ENCODE measurements around the gene GEMIN7. TPM values are rescaled to one million over a fixed set of nuclear protein-coding genes. Genes with fewer than 3 reads are reported as not detected.
"Not testable (repeated sequence)": the region's sequence is repeated elsewhere in the genome, so short reads cannot be mapped to it uniquely, and the experiment has no call there.

The GEMIN7 gene
- total RNA-seq, 1 donor from 2014 or later = 38.7 TPM

- intact Hi-C loops (cut with micrococcal nuclease) = loop anchor here (2.0 kb wide), 1 partner anchor 14 kb away; no protein-coding TSS in a partner anchor
- Mint-ChIP-seq H3K4me3 (no peak overlapping the region), H3K4me1 (peaks cover 59% of the 10 kb centered on the region), H3K9me3 (no peaks in the 10 kb centered on the region), H3K36me3 (ENCODE audit: low read depth) (peaks cover 3% of the 10 kb centered on the region), H3K27ac (peak overlapping the region; percentile 77), H3K27me3 (no peaks in the 10 kb centered on the region)
- no peak for TF ChIP-seq CTCF (IDR thresholded peaks at IDR 0.05)
- DNase-seq (no peak), ATAC-seq (ENCODE audit: low read depth) (no peak)
- ChIA-PET POLR2A (interaction anchor here (0.5 to 4.2 kb wide), 6 partner anchors 10 to 76 kb away, joined by 3 to 25 read pairs (median 4); partner anchors contain the start of genes BLOC1S3, GEMIN7, PPP1R37 and TRAPPC6A), CTCF (interaction anchor here (1.2 kb wide), 1 partner anchor 199 kb away, joined by 5 read pairs; no protein-coding TSS in a partner anchor)
These were observed 23.4 kb downstream of the GEMIN7 start for GRCh38 chr19:45102481-45102880.

DNA sequence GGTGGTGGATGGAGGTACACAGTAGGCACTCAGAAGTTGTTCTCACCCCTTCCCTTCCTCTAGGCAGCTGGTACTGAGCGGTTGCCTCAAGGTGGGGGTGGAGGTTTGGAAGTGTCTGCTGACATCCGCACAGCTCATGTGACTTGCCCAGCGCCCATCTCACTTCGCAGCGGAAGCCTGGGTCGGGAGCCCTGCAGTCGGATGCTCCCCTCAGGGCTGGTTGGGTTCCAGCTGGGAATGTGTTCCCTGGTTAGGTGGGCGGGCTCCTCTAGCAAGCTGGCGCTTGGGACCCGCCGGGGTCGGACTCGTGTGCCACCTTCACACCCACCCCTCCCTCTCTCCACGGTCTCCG, 24.1 kb downstream of the GEMIN7 start:
- ATAC-seq (ENCODE audit: low read depth) = peak; percentile 69
- POLR2A ChIA-PET = interaction anchor here (0.5 to 4.2 kb wide), 7 partner anchors 11 to 75 kb away, joined by 3 to 25 read pairs (median 3); partner anchors contain the start of genes BLOC1S3, GEMIN7, PPP1R37 and TRAPPC6A

DNA sequence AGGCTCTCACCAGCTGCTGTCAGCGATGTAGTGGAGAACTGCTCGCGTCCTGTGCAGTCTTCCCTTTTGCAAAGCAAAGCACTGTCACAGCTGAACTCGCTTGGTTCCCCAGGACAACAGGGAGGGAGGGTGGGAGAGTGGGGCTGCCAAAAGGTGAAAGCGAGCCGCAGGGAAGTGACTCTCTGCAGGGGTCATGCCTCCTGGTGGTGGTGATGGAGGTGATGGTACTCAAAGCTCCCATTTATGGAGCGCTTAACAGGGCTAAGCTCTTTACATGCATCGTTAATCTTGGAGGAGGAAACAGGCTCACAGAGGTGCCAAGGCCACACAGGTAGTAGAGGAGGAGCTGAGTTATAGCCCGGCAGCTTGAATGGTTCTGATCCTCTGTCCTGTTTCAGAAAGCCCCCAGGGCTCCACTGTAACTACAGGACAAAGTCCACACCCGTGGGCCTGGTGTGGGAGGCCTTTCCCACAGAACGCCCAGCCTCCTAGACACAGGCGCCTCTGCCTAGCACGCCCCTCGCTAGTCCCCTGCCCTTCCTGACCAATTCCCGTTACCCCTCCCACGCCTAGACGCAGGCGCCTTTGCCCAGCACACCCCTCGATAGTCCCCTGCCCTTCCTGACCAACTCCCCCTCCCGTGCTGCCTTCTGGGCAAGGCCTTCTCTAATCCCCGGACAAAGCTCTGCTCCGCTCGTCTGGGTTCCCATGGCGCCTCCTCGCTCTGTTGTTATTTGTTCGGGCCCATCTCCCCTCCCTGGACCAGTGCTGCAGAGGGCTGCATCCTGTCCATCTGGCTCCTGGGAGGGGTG, 24.7 kb downstream of the GEMIN7 start:
- CTCF ChIA-PET = interaction anchor here (0.8 to 1.4 kb wide), 4 partner anchors 9 to 446 kb away, joined by 3 to 5 read pairs (median 4); no protein-coding TSS in a partner anchor
- Mint-ChIP-seq H3K4me3 (peak overlapping the region; percentile 57), H3K27me3 (no peaks in the 10 kb centered on the region), H3K36me3 (ENCODE audit: low read depth) (peaks cover 3% of the 10 kb centered on the region), H3K4me1 (peaks cover 65% of the 10 kb centered on the region), H3K27ac (peak overlapping the region; percentile 77), H3K9me3 (no peaks in the 10 kb centered on the region)
- no peak for TF ChIP-seq CTCF (IDR thresholded peaks at IDR 0.05)
- POLR2A ChIA-PET = interaction anchor here (0.5 to 4.2 kb wide), 7 partner anchors 11 to 74 kb away, joined by 3 to 25 read pairs (median 3); partner anchors contain the start of genes BLOC1S3, GEMIN7, PPP1R37 and TRAPPC6A
- ATAC-seq (ENCODE audit: low read depth) (peak; percentile 41), DNase-seq (no peak)
- intact Hi-C loops (cut with micrococcal nuclease) = loop anchor here (1.0 to 2.0 kb wide), 2 partner anchors 10 to 13 kb away; partner anchors contain the start of gene PPP1R37

More for the DNA sequence above, 24.1 kb downstream of the GEMIN7 start:
- Mint-ChIP-seq H3K27me3 (no peaks in the 10 kb centered on the region), H3K36me3 (ENCODE audit: low read depth) (peaks cover 3% of the 10 kb centered on the region), H3K4me3 (peak overlapping the region; percentile 57), H3K9me3 (no peaks in the 10 kb centered on the region), H3K27ac (peak overlapping the region; percentile 77), H3K4me1 (peaks cover 65% of the 10 kb centered on the region)
- intact Hi-C loops (cut with micrococcal nuclease) = loop anchor here (1.0 to 2.0 kb wide), 2 partner anchors 10 to 14 kb away; partner anchors contain the start of gene PPP1R37
- CTCF ChIA-PET = interaction anchor here (0.8 to 1.4 kb wide), 4 partner anchors 9 to 446 kb away, joined by 3 to 5 read pairs (median 4); no protein-coding TSS in a partner anchor
- TF ChIP-seq CTCF (IDR thresholded peaks at IDR 0.05) = no peak
- DNase-seq = no peak

GRCh38 chr19:45104658-45105349, 25.7 kb downstream of the GEMIN7 start:
- H3K27me3 Mint-ChIP-seq = no peaks in the 10 kb centered on the region
- H3K4me1 Mint-ChIP-seq = peaks cover 65% of the 10 kb centered on the region
- DNase-seq (no peak), ATAC-seq (ENCODE audit: low read depth) (peak; percentile 50)
- ChIA-PET CTCF (no interaction called here), POLR2A (interaction anchor here (0.7 to 4.2 kb wide), 2 partner anchors 12 to 30 kb away, joined by 4 to 25 read pairs; partner anchors contain the start of gene PPP1R37)
- no peak for TF ChIP-seq CTCF (IDR thresholded peaks at IDR 0.05)
- intact Hi-C loops (cut with micrococcal nuclease) = no loop called here
- H3K4me3 Mint-ChIP-seq = peak overlapping the region; percentile 7
- H3K27ac Mint-ChIP-seq = peak overlapping the region; percentile 77
- no peaks in the 10 kb centered on the region for H3K36me3 Mint-ChIP-seq (ENCODE audit: low read depth)
- H3K9me3 Mint-ChIP-seq = no peaks in the 10 kb centered on the region

DNA sequence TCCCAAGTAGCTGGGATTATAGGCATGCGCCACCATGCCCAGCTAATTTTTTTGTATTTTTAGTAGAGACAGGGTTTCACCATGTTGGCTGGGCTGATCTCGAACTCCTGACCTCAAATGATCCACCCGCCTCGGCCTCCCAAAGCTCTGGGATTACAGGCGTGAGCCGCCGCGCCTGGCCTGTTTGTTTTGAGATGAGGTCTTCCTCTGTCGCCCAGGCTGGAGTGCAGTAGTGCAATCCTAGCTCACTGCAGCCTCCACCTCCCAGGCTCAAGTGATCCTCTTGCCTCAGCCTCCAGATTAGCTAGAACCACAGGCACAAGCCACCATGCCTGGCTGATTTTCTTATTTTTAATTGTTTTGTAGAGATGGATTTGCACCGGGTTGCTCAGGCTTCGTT, 27.3 kb downstream of the GEMIN7 start:
- H3K27me3 Mint-ChIP-seq; DNase-seq; intact Hi-C loops (cut with micrococcal nuclease); POLR2A ChIA-PET; H3K36me3 Mint-ChIP-seq (ENCODE audit: low read depth); CTCF ChIA-PET; ATAC-seq (ENCODE audit: low read depth); H3K27ac Mint-ChIP-seq; H3K4me3 Mint-ChIP-seq; H3K9me3 Mint-ChIP-seq: not testable (repeated sequence)
- peaks cover 76% of the 10 kb centered on the region for H3K4me1 Mint-ChIP-seq
